Cardiac muscle cell (in vitro differentiated cells and primary cell): ENCODE measurements around the gene KMT2C. TPM values are rescaled to one million over a fixed set of nuclear protein-coding genes. Genes with fewer than 3 reads are reported as not detected.

ENCODE experiments used
- DNase-seq, 2 donors: peaks; one replicate each; pipeline versions ENCODE4 v3.0.0 to v3.0.0-alpha.2; 2010 to 2017; ENCODE audit warnings: low read depth in 1 of 2, low spot score in 1 of 2
- H3K27ac ChIP-seq: fragments of 200-600 bp; sonication (generic); 2 replicates; pipeline ENCODE4 v1.5.1; 2016
- H3K27me3 ChIP-seq: fragments of 200-600 bp; sonication (generic); 2 replicates; pipeline ENCODE4 v1.6.0; 2016; ENCODE audit warnings: control low read depth
- H3K36me3 ChIP-seq: fragments of 200-600 bp; sonication (generic); 2 replicates; pipeline ENCODE4 v1.5.1; 2016; ENCODE audit warnings: control low read depth
- H3K4me1 ChIP-seq: fragments of 200-600 bp; sonication (generic); 2 replicates; pipeline ENCODE4 v1.8.1; 2017; ENCODE audit warnings: low read depth, mild to moderate bottlenecking, mixed run types
- H3K4me3 ChIP-seq: fragments of 200-600 bp; sonication (generic); 2 replicates; pipeline ENCODE4 v1.5.1; 2016; ENCODE audit warnings: mild to moderate bottlenecking
- H3K9me3 ChIP-seq: fragments of 200-600 bp; sonication (generic); 2 replicates; pipeline ENCODE4 v1.5.1; 2017; ENCODE audit warnings: low read depth, mild to moderate bottlenecking, control low read depth
- CTCF ChIP-seq: IDR thresholded peaks from 2 replicates; pipeline ENCODE4 v1.5.1; 2012; ENCODE audit warnings: low read depth, mild to moderate bottlenecking, low read length
- polyA plus RNA-seq: library from polyadenylated mRNA; unstranded; fragments of >200 nt; fragmentation: Nextera tagmentation; extraction: Ambion mirVana; gene quantifications from 2 replicates; pipeline ENCODE4 v1.2.1, GENCODE V29; 2016
- total RNA-seq: library from RNA; depleted of rRNA; stranded (reverse); fragments of >200 nt; gene quantifications from 2 replicates; pipeline ENCODE4 v1.2.3, GENCODE V29; 2016

KMT2C gene
- total and polyA plus RNA-seq, 2 experiments from 2014 or later = 22.8 to 37.3 TPM

DNA sequence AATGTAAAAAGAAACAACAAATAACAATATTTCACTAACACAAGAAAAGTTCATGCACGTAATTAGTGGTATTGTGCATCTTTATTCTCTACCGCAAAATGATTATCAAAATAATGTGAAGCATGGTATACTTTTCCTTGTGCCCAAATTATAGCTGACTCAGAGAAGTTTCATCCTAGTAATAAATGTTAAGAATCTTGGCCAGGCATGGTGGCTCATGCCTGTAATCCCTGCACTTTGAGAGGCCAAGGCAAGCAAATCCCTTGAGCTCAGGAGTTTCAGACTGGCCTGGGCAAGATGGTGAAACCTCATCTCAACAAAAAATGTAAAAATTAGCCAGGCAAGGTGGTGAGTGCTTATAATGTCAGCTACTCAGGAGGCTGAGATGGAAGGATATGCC lies 105.0 kb downstream of the KMT2C start:
- peaks cover 6% of the 10 kb centered on the region for H3K36me3 ChIP-seq
- no peak for DNase-seq
- no peak overlapping the region for H3K27ac ChIP-seq
- H3K4me1 ChIP-seq = no peaks in the 10 kb centered on the region
- TF ChIP-seq CTCF = no peak
- no peaks in the 10 kb centered on the region for H3K27me3 ChIP-seq
- H3K9me3 ChIP-seq = no peaks in the 10 kb centered on the region
- no peak overlapping the region for H3K4me3 ChIP-seq

DNA sequence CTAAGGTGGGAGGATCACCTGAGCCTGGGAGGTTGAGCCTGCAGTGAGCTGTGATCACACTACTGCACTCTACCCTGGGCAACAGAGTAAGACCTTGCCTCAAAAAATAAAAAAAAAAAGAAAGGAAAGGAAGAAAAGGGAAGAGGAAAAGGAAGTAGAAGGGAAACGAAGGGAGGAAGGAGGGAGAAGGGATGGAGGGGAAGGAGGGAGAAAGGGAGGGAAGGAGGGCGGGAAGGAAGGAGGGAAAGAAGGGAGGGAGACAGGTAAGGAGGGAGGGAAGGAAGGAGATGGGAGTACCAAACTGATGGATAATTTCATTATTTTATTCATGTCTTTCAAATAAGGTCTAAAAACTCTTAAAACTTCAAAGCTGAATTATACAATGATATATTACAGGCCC lies 106.3 kb downstream of the KMT2C start:
- no peak for TF ChIP-seq CTCF
- DNase-seq = no peak
- peaks cover 9% of the 10 kb centered on the region for H3K36me3 ChIP-seq
- no peaks in the 10 kb centered on the region for H3K27me3 ChIP-seq
- no peak overlapping the region for H3K4me3 ChIP-seq
- no peak overlapping the region for H3K27ac ChIP-seq
- H3K4me1 ChIP-seq = no peaks in the 10 kb centered on the region
- H3K9me3 ChIP-seq = no peaks in the 10 kb centered on the region

DNA sequence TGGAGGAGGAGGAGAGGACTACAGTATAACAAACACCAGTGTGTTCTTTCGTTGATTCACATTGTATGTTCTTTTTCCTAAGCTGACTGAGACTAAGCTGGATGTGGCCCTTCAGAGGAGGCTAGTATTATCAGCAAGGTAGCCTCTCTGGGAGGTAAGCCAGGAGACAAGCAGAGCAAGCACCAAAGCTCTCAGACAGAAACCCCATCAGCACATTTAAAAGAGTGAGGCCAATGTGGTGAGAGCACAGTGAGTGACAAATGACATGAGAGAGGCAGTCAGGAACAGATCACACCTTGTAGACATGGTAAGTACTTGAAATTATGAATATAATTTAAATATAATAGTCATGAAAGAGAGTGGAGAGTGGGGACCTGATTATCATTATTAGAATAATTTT lies 107.6 kb downstream of the KMT2C start:
- H3K4me1 ChIP-seq = no peaks in the 10 kb centered on the region
- no peaks in the 10 kb centered on the region for H3K9me3 ChIP-seq
- TF ChIP-seq CTCF = no peak
- no peak overlapping the region for H3K4me3 ChIP-seq
- no peaks in the 10 kb centered on the region for H3K27me3 ChIP-seq
- peaks cover 9% of the 10 kb centered on the region for H3K36me3 ChIP-seq
- H3K27ac ChIP-seq = peak overlapping the region; percentile 64
- no peak for DNase-seq

- DNase-seq = no peak
- no peaks in the 10 kb centered on the region for H3K9me3 ChIP-seq
- H3K4me1 ChIP-seq = peaks cover 36% of the 10 kb centered on the region
- no peaks in the 10 kb centered on the region for H3K27me3 ChIP-seq
- no peak for TF ChIP-seq CTCF
- H3K27ac ChIP-seq = peak overlapping the region; percentile 75
- H3K36me3 ChIP-seq = no peaks in the 10 kb centered on the region
- H3K4me3 ChIP-seq = no peak overlapping the region
Measured at GRCh38 chr7:152315845-152316244, 120.0 kb downstream of the KMT2C start.

- Histone ChIP-seq H3K27me3 (no peaks in the 10 kb centered on the region), H3K36me3 (peaks cover 5% of the 10 kb centered on the region), H3K9me3 (no peaks in the 10 kb centered on the region), H3K4me3 (no peak overlapping the region), H3K4me1 (peaks cover 36% of the 10 kb centered on the region), H3K27ac (peak overlapping the region; percentile 62)
- peak; percentile 7 to 95 for DNase-seq
- TF ChIP-seq CTCF = no peak
Measured at GRCh38 chr7:152313831-152314604, 121.8 kb downstream of the KMT2C start.
